Stimulated activated CD8-positive, alpha-beta memory T cell treated with anti-CD3 and anti-CD28 coated beads, Interleukin-4, amount 100 ng/mL, for 24 hours (primary cell): ENCODE data around the gene EID2B.

Source experiments
- DNase-seq: peaks from one replicate; pipeline ENCODE4 v3.0.0-alpha.2; 2020; ENCODE audit warnings: low read depth

The EID2B gene

GRCh38 chr19:39498798-39499642 lies 33.6 kb downstream of the EID2B start, which contains the start of gene DLL3:
DLL3 (plus strand) TSS chr19:39498947; CDS start chr19:39498975, 28 bp downstream.
- no peak for DNase-seq

GRCh38 chr19:39497996-39498797 lies 34.5 kb downstream of the EID2B start:
- no peak for DNase-seq

GRCh38 chr19:39497701-39497995 lies 35.0 kb downstream of the EID2B start:
- no peak for DNase-seq

GRCh38 chr19:39496063-39496462 lies 36.6 kb downstream of the EID2B start:
- DNase-seq = no peak

- DNase-seq = no peak
These were observed 38.0 kb downstream of the EID2B start for GRCh38 chr19:39494661-39495060.

GRCh38 chr19:39492788-39493187 lies 39.9 kb downstream of the EID2B start:
- DNase-seq = no peak

GRCh38 chr19:39492225-39492624 lies 40.4 kb downstream of the EID2B start:
- DNase-seq = no peak

- no peak for DNase-seq
These were observed 42.9 kb downstream of the EID2B start for GRCh38 chr19:39489756-39490155.

GRCh38 chr19:39483141-39483540 lies 49.5 kb downstream of the EID2B start:
- no peak for DNase-seq

GRCh38 chr19:39481676-39482075 lies 51.0 kb downstream of the EID2B start:
- DNase-seq = no peak

- DNase-seq = no peak
These were observed 51.5 kb downstream of the EID2B start for GRCh38 chr19:39481229-39481545.
